Stomach (tissue), 4 donors: Measurements from ENCODE around the gene GTF3C2.

Experiments used
- EP300 ChIP-seq: sonication (generic); formaldehyde crosslinking; IDR thresholded peaks from one replicate; pipeline ENCODE4 v1.6.1; 2017; ENCODE audit warnings: antibody characterized with exemption
- POLR2A ChIP-seq, 4 donors: fragments of 450-650 bp; IDR thresholded peaks; one replicate each; pipeline ENCODE4 v1.6.1; 2016; ENCODE audit warnings: antibody characterized with exemption in 4 of 4, control low read depth in 2 of 4, mild to moderate bottlenecking in 1 of 4, moderate library complexity in 1 of 4
- TF ChIP-seq, protein P1 (sequence below), 7 experiments: fragments of 450-650 bp in 4 of 7; fragments of 200-600 bp in 3 of 7; sonication (generic) in 3 of 7; IDR thresholded peaks; one replicate each; pipeline ENCODE4 v1.5.1; 2016 to 2019; ENCODE audit warnings: antibody characterized with exemption in 7 of 7, control low read depth in 2 of 7, mild to moderate bottlenecking in 1 of 7

DNA sequence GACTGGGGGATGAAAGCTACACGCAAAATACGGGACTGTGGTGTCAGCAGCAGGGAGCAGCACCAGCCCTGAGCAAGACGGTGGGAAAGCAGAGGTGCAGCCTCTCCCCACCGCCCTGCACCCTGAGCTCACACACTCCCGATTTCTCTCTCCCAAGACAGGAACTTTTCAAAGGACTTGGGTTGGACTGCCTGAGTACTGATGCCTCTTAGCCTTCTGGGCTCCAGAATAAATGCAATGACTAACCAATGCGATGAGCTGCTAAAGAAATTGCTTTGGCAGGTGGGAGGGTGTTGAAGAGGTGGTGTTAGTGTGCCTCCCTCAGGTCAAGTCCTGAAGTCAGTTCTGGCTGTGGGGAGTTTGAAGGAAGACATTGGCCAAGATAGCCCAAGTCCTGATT lies 64.7 kb downstream of the GTF3C2 start:
- TF ChIP-seq, protein P1, sequence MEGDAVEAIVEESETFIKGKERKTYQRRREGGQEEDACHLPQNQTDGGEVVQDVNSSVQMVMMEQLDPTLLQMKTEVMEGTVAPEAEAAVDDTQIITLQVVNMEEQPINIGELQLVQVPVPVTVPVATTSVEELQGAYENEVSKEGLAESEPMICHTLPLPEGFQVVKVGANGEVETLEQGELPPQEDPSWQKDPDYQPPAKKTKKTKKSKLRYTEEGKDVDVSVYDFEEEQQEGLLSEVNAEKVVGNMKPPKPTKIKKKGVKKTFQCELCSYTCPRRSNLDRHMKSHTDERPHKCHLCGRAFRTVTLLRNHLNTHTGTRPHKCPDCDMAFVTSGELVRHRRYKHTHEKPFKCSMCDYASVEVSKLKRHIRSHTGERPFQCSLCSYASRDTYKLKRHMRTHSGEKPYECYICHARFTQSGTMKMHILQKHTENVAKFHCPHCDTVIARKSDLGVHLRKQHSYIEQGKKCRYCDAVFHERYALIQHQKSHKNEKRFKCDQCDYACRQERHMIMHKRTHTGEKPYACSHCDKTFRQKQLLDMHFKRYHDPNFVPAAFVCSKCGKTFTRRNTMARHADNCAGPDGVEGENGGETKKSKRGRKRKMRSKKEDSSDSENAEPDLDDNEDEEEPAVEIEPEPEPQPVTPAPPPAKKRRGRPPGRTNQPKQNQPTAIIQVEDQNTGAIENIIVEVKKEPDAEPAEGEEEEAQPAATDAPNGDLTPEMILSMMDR (IDR thresholded peaks at IDR 0.05) = no peak
- no peak for TF ChIP-seq POLR2A (IDR thresholded peaks at IDR 0.05)
- no peak for TF ChIP-seq EP300
